Panc1 (cell line): ENCODE data around the gene ITPKB. TPM values are rescaled to one million over a fixed set of nuclear protein-coding genes. Genes with fewer than 3 reads are reported as not detected.

Experiments
- ATAC-seq: fragments of 200-7000 bp; cut with Tn5 transposase; 2 replicates; pipeline ENCODE4 v1.9.1; 2020; ENCODE audit warnings: mild to moderate bottlenecking, moderate library complexity
- BruUV-seq: library from RNA; stranded (reverse); fragments of 400-500 nt; replicated peaks from 2 replicates; lab custom pipeline; 2021; lab: Mats Ljungman, UMichigan
- CTCF ChIA-PET: fragments of 300-600 bp; sonication (Branson Sonifier 250); formaldehyde crosslinking; loops from one replicate; lab custom pipeline; 2022; ENCODE audit warnings: antibody characterized with exemption; lab: Charles Lee
- POLR2A ChIA-PET: fragments of 300-600 bp; sonication (Branson Sonifier 250); formaldehyde crosslinking; loops from one replicate; lab custom pipeline; 2022; ENCODE audit warnings: antibody characterized with exemption; lab: Charles Lee
- DNase-seq: peaks from one replicate; pipeline ENCODE4 v3.0.0-alpha.2; 2010; ENCODE audit warnings: low read depth, low spot score
- H3K27ac ChIP-seq: 2 replicates; pipeline ENCODE4 v1.5.1; 2011; ENCODE audit warnings: mild to moderate bottlenecking, low read length, inconsistent platforms
- H3K27me3 ChIP-seq: fragments of 200-500 bp; sonication (Bioruptor generic); 2 replicates; pipeline ENCODE4 v1.6.0; 2014; ENCODE audit warnings: low read length, inconsistent platforms; ENCODE audit not compliant: control insufficient read depth, insufficient read depth
- H3K36me3 ChIP-seq: fragments of 200-500 bp; sonication (Bioruptor generic); 2 replicates; pipeline ENCODE4 v1.5.1; 2014; ENCODE audit warnings: inconsistent platforms, mild to moderate bottlenecking, low read length, moderate library complexity; ENCODE audit not compliant: control insufficient read depth, insufficient read depth
- H3K4me1 ChIP-seq: 2 replicates; pipeline ENCODE4 v1.5.1; 2011; ENCODE audit warnings: inconsistent platforms, mild to moderate bottlenecking, low read length, moderate library complexity; ENCODE audit not compliant: control insufficient read depth, insufficient read depth
- H3K4me3 ChIP-seq, 2 experiments: 2 replicates each; pipeline ENCODE4 v1.5.1; 2011 to 2012; ENCODE audit warnings: low read depth in 2 of 2, low read length in 2 of 2, mild to moderate bottlenecking in 2 of 2, inconsistent platforms in 1 of 2, moderate library complexity in 1 of 2
- H3K9me3 ChIP-seq: fragments of 200-500 bp; sonication (Bioruptor generic); 2 replicates; pipeline ENCODE4 v1.5.1; 2014; ENCODE audit warnings: low read depth, mild to moderate bottlenecking, inconsistent platforms, low read length, moderate library complexity; ENCODE audit not compliant: control insufficient read depth, insufficient read depth
- CTCF ChIP-seq: fragments of 450-650 bp; IDR thresholded peaks from 2 replicates; pipeline ENCODE4 v1.5.1; 2017; ENCODE audit warnings: mild to moderate bottlenecking
- POLR2AphosphoS5 ChIP-seq: IDR thresholded peaks from 2 replicates; pipeline ENCODE4 v1.6.1; 2012; ENCODE audit warnings: mild to moderate bottlenecking, low read depth, low read length, moderate library complexity
- SIN3A ChIP-seq: IDR thresholded peaks from 2 replicates; pipeline ENCODE4 v1.6.1; 2012; ENCODE audit warnings: low read depth, mild to moderate bottlenecking, low read length, moderate library complexity, borderline replicate concordance; ENCODE audit not compliant: insufficient read depth
- TCF7L2 ChIP-seq: IDR thresholded peaks from 2 replicates; pipeline ENCODE4 v1.6.1; 2011; ENCODE audit warnings: mild to moderate bottlenecking, low read depth, low read length, inconsistent platforms
- in situ Hi-C: cut with HindIII; loops from 2 replicates; pipeline ENCODE4 v1.10.0; 2016; ENCODE audit warnings: low sequenced_read_pairs, low pct_unique_long_range_greater_than_20kb
- intact Hi-C: fragments of 100-400 bp; cut with micrococcal nuclease; formaldehyde crosslinking; loops from one replicate; pipeline ENCODE4 v1.10.0; 2022; ENCODE audit not compliant: unreplicated experiment
- total RNA-seq: library from RNA; stranded (reverse); gene quantifications from one replicate; pipeline ENCODE4 v1.2.1, GENCODE V29; 2021; ENCODE audit not compliant: unreplicated experiment
- TF ChIP-seq, protein P1 (sequence below), 2 experiments: IDR thresholded peaks; 2 replicates each; pipeline ENCODE4 v1.6.1; 2011 to 2012; ENCODE audit warnings: low read depth in 2 of 2, control low read depth in 1 of 2, low read length in 1 of 2, mild to moderate bottlenecking in 1 of 2, moderate library complexity in 1 of 2; ENCODE audit not compliant: insufficient read depth in 1 of 2

The ITPKB gene
- total RNA-seq, 1 experiment from 2014 or later: 10.9 TPM

DNA sequence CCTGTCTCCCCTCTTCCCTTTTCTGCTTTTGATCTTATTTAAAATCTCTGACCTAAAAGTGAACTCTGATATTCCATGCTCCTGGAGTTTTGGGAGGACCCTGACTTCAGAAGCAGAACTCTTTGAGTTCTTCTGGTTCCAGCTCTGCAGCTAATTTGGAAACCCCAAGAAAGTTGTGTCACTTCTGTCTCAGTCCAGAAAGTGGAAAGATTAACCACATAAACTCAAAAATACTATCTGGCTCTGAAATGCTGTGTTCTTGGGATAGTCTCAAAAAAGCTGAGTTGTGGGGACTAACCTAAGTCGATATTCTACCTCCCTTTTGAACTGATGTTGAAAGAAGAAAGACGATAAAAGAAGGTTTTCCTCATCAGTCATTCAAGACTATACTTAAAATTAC lies 59.8 kb downstream of the ITPKB start:
- ChIA-PET POLR2A (no interaction called here), CTCF (no interaction called here)
- in situ Hi-C loops: no loop called here
- H3K27me3 ChIP-seq: no peaks in the 10 kb centered on the region
- DNase-seq (no peak), ATAC-seq (no peak)
- H3K9me3 ChIP-seq: no peaks in the 10 kb centered on the region
- H3K4me3 ChIP-seq: no peak overlapping the region
- H3K36me3 ChIP-seq: no peaks in the 10 kb centered on the region
- intact Hi-C loops: no loop called here
- peaks cover 7% of the 10 kb centered on the region; the same call in 1 of the 2 replicates for H3K4me1 ChIP-seq
- TF ChIP-seq TCF7L2 (no peak), POLR2AphosphoS5 (no peak), CTCF (no peak), SIN3A (no peak)
- TF ChIP-seq, protein P1, sequence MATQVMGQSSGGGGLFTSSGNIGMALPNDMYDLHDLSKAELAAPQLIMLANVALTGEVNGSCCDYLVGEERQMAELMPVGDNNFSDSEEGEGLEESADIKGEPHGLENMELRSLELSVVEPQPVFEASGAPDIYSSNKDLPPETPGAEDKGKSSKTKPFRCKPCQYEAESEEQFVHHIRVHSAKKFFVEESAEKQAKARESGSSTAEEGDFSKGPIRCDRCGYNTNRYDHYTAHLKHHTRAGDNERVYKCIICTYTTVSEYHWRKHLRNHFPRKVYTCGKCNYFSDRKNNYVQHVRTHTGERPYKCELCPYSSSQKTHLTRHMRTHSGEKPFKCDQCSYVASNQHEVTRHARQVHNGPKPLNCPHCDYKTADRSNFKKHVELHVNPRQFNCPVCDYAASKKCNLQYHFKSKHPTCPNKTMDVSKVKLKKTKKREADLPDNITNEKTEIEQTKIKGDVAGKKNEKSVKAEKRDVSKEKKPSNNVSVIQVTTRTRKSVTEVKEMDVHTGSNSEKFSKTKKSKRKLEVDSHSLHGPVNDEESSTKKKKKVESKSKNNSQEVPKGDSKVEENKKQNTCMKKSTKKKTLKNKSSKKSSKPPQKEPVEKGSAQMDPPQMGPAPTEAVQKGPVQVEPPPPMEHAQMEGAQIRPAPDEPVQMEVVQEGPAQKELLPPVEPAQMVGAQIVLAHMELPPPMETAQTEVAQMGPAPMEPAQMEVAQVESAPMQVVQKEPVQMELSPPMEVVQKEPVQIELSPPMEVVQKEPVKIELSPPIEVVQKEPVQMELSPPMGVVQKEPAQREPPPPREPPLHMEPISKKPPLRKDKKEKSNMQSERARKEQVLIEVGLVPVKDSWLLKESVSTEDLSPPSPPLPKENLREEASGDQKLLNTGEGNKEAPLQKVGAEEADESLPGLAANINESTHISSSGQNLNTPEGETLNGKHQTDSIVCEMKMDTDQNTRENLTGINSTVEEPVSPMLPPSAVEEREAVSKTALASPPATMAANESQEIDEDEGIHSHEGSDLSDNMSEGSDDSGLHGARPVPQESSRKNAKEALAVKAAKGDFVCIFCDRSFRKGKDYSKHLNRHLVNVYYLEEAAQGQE (IDR thresholded peaks at IDR 0.05; ENCODE audit: insufficient read depth in 1 of 2, low read depth in 2 of 2, low read length in 1 of 2): no peak
- H3K27ac ChIP-seq: no peak overlapping the region; the same call in 1 of the 2 replicates
- BruUV-seq: no TSS peak

DNA sequence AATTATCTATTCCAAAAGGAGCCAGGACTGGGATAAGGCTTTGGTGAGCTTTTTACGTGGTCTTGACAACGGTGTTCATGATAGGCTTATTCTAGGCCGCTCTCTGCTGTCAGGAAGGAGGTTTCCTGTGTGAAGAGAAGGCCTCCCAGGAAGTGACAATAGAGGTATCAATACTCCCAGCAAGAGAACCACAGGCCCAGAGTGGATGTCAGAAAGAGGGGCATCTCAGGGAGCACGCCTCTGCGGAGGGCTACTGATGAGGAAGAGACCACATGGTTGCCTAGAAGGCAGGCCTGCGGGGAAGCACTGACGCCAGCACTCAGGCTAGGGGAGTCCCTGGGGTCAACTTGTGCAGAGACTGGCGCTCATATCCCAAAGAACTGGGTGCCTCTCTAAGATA lies 60.4 kb downstream of the ITPKB start:
- DNase-seq (no peak), ATAC-seq (no peak)
- H3K27ac ChIP-seq: no peak overlapping the region
- H3K27me3 ChIP-seq: no peaks in the 10 kb centered on the region
- POLR2A ChIA-PET: no interaction called here
- no peaks in the 10 kb centered on the region for H3K36me3 ChIP-seq
- TF ChIP-seq TCF7L2 (no peak), SIN3A (no peak), CTCF (no peak), POLR2AphosphoS5 (no peak)
- TF ChIP-seq, protein P1 (IDR thresholded peaks at IDR 0.05; ENCODE audit: insufficient read depth in 1 of 2, low read depth in 2 of 2, low read length in 1 of 2): no peak
- no peak overlapping the region for H3K4me3 ChIP-seq
- peaks cover 7% of the 10 kb centered on the region; the same call in 1 of the 2 replicates for H3K4me1 ChIP-seq
- no TSS peak for BruUV-seq
- intact Hi-C loops: no loop called here
- no peaks in the 10 kb centered on the region for H3K9me3 ChIP-seq
- in situ Hi-C loops: no loop called here
- CTCF ChIA-PET: no interaction called here
